ENCODE data around the gene ATP7B.

ATP7B gene

DNA sequence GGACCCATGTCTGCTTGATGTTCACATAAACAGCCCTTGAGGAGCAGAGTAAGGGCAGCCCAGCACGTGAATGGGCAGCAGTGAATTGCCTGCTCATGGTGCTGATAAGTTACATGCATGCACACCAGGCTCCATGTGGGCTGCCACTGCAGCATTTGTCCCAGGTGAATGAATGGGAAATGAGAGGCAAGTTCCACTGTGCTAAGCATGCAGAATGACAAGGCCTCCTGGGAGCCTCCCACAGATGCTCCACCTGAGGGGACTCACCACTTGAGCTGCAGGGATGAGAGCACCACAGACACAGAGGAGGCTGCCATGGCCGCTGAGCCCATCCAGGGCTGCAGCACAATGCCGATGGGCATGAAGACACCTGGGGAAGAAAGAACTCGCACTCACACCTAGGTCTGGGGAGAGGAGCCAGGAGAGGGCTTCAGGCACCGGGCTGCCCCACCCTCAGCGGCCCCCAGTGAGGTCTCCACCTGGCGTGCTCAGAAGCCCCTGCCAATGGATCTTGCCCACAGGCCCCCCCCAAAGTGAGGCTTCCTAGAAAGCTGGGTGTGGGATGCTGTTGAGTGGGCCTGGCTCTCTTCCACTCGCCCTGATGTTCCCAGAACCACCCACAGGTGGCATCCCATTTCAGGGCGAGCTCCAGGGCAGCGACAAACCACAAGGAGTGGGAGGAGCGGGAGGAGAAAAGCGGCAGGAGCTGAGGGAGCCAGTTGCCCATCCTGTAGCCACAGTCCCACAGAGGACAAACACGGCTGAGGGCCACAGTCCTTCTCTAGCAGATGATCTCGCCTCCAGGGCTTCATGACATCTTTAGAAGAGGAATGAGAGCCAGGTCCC, 75.7 kb downstream of the ATP7B start:
- no peak overlapping the region for H3K4me3 ChIP-seq (ENCODE audit: control insufficient read depth, low read depth, low read length)
- TF ChIP-seq, protein P1, sequence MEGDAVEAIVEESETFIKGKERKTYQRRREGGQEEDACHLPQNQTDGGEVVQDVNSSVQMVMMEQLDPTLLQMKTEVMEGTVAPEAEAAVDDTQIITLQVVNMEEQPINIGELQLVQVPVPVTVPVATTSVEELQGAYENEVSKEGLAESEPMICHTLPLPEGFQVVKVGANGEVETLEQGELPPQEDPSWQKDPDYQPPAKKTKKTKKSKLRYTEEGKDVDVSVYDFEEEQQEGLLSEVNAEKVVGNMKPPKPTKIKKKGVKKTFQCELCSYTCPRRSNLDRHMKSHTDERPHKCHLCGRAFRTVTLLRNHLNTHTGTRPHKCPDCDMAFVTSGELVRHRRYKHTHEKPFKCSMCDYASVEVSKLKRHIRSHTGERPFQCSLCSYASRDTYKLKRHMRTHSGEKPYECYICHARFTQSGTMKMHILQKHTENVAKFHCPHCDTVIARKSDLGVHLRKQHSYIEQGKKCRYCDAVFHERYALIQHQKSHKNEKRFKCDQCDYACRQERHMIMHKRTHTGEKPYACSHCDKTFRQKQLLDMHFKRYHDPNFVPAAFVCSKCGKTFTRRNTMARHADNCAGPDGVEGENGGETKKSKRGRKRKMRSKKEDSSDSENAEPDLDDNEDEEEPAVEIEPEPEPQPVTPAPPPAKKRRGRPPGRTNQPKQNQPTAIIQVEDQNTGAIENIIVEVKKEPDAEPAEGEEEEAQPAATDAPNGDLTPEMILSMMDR (conservative IDR thresholded peaks at IDR 0.05; ENCODE audit: control insufficient read depth, insufficient read depth, low read depth, low read length): peak; percentile 24
- DNase-seq (ENCODE audit: low read depth): peak; percentile 4

DNA sequence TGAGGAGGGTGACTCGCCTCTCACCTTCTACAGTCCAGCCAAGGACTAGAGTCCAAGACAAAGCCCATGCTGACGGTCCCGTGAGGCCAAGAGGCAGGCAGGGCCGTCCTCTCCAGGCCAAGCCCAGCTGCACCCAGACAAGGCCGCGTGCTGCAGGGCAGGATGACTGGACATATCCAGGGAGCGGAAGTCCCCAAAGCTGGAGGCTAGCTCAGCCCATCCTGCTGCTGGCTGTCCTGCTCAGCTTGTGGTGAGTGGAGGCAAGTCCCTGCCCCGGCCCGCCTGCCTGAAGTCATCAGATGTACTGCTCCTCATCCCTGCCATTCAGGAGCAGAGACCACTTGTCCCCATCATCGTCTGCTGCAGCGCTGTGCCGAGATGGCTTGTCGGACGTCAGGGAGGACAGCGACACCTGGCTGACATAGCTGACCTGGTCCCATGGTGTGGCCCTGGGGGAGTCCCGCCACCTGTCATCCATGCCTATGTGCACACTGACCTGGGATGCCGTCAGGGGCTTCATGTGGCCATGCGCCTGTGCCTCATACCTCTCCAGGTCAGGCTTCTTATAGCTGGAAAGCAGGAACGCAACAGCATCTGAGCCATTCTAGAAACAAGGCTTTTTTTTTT, 76.7 kb downstream of the ATP7B start:
- H3K4me3 ChIP-seq (ENCODE audit: control insufficient read depth, low read depth, low read length): no peak overlapping the region
- DNase-seq (ENCODE audit: low read depth): no peak
- TF ChIP-seq, protein P1 (conservative IDR thresholded peaks at IDR 0.05; ENCODE audit: control insufficient read depth, insufficient read depth, low read depth, low read length): no peak

DNA sequence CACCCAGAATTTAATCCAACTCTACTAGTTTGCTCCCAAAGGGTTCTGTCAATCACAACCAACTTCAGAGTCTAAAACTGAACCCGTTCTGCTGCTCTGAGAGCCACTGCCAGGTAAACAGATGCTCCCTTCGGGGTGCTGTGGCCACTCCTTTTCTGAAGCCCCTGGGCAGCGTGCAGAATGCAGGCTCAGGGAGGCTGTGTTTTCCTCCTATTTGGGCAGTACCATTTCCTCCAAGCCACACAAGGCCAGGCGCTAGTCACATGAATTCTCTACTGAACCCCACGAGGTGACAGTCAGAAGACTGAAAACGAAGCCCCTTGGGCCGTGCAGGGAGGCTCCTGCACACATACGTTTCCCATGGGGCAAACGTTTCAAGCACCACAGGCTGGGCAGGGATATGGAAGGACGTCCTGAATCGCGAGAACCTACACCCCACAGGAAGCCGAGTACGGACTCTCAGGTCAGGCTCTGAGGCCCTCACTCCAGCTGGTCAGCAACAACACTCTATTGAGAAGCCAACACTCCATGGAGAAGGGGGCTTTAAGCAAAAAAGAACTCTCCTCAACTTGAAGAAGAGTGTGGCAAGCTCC, 77.7 kb downstream of the ATP7B start:
- TF ChIP-seq, protein P1 (conservative IDR thresholded peaks at IDR 0.05; ENCODE audit: control insufficient read depth, insufficient read depth, low read depth, low read length): no peak
- DNase-seq (ENCODE audit: low read depth): no peak
- no peak overlapping the region for H3K4me3 ChIP-seq (ENCODE audit: control insufficient read depth, low read depth, low read length)

DNA sequence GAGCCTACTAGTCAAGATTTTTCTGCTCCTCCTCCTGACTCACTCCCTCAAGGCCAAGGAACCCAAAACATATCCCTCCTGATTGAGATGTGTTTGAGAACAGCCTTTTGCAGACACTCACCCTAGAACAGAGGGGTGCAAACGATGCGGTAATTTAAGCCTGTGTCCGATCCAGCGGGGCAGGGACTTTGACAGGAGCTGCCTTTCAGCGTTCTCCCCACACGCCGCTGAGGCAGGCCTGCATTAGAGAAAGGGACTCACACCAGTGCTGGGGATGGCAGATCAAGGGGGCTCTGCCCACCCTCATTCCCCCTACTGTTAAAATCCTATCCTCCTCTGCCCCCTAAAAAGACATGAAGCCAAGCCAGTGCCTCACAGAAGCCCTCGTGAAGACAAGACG, 79.0 kb downstream of the ATP7B start:
- TF ChIP-seq, protein P1 (conservative IDR thresholded peaks at IDR 0.05; ENCODE audit: control insufficient read depth, insufficient read depth, low read depth, low read length): no peak
- no peak for DNase-seq (ENCODE audit: low read depth)
- H3K4me3 ChIP-seq (ENCODE audit: control insufficient read depth, low read depth, low read length): no peak overlapping the region

DNA sequence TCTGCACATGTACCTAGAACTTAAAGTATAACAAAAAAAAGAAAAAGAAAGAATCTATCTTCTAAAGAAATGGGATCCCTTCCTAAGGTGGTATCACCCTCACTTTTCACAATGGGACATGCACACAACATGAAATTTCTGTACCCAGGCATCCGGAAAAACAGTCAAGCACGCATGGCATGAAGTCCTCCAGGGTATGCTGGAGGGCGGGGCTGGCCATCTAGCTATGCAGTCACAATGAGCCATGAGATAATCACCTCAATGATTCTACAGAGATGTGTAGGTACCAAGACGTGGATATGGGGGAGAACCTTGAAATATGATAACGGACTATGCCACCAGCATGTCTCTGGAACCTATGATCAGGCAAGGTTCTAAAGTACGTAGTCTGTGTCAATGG, 79.6 kb downstream of the ATP7B start:
- no peak overlapping the region for H3K4me3 ChIP-seq (ENCODE audit: control insufficient read depth, low read depth, low read length)
- TF ChIP-seq, protein P1 (conservative IDR thresholded peaks at IDR 0.05; ENCODE audit: control insufficient read depth, insufficient read depth, low read depth, low read length): no peak
- DNase-seq (ENCODE audit: low read depth): no peak

DNA sequence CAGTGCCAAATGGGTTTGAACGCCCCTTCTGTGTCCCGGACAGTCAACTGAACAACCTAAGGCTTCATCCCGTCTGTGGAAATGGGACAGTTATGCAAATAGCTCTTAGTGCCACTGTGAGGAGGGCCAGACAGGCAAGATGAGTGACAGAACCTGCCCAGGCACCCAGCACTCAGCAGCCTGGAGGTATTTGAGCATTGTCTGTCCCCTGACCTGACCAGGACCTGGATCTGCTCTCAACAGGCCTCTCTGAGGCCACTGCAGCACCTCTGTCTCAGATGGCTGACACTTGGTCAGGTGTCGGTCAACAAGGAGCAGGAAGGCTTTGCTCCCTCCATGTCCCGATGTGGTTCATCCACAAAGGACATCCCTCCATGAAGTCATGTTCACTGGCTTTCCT, 81.6 kb downstream of the ATP7B start:
- no peak overlapping the region for H3K4me3 ChIP-seq (ENCODE audit: control insufficient read depth, low read depth, low read length)
- TF ChIP-seq, protein P1 (conservative IDR thresholded peaks at IDR 0.05; ENCODE audit: control insufficient read depth, insufficient read depth, low read depth, low read length): no peak
- no peak for DNase-seq (ENCODE audit: low read depth)
